Body of pancreas (tissue), 4 donors: ENCODE results near the gene WARS2.

Experiments
- CTCF ChIP-seq, 7 experiments: fragments of 450-650 bp in 4 of 7; fragments of 200-600 bp in 3 of 7; sonication (generic) in 3 of 7; IDR thresholded peaks; one replicate each; pipeline ENCODE4 v1.5.1; 2016 to 2019; ENCODE audit warnings: antibody characterized with exemption in 7 of 7
- POLR2A ChIP-seq, 3 donors: fragments of 450-650 bp; IDR thresholded peaks; one replicate each; pipeline ENCODE4 v1.6.1; 2016; ENCODE audit warnings: antibody characterized with exemption in 3 of 3, mild to moderate bottlenecking in 2 of 3

GRCh38 chr1:119159111-119159510, 18.7 kb upstream of the WARS2 start:
- TF ChIP-seq CTCF (IDR thresholded peaks at IDR 0.05) (no peak), POLR2A (IDR thresholded peaks at IDR 0.05) (no peak)
